Activated CD4-positive, alpha-beta T cell treated with anti-CD3 and anti-CD28 coated beads for 4 hours (primary cell): ENCODE data around the gene ISL2.
A peak's percentile ranks its signal among the peaks of the same experiment; 100 is the strongest.

Experiments used
- DNase-seq, 2 donors: peaks; one replicate each; pipeline ENCODE4 v3.0.0-alpha.2; 2020

ISL2 gene

GRCh38 chr15:76328106-76328696 is 8.4 kb upstream of the ISL2 start:
- DNase-seq, result no peak

DNA sequence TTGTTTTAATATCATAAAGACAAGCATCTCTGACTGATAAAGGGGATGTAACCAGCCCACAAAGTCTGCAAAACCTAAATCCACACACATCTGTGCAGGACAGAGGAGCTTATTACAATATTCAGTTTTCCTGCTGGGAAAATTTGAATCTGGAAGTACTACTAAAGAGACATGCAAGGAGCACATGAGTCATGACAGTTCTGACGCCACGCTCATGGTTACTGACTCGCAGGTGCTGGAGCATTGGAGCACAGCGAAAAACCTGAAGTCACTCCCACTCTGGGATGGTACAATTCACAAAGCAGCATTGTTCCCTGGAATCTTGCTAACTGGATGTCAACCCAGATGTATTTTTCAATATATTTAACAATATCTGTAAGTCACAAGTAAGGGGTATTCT is 7.6 kb upstream of the ISL2 start:
- DNase-seq, result no peak

DNA sequence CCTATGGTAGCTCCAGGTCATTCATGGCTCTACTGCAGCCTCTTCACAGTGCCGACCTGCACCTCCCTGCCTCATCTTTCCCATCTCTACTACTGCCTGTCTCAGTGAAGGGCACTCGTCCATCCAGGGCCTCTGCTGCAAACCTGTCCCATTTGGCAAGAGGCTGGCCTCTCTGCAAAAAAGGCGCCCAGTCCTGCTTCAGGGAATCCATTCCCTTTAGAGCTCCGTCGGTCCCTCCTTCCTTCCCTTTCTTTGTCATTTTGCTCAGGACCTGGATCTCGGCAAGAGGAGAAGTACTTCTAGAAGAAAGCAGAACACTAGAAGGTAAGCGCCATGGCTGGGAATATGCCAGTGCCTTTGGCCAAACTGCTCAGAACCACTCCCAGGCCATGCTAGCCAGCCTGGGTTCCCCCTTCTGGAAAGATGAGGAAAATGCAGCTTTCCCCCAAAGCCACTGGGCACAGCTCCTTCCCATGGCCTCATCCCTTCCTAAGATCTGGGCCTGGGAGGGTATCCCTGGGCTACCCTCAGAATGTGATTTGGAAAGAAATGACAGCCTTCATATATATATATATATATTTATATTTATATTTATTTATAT is 6.4 kb upstream of the ISL2 start:
- no peak for DNase-seq

- DNase-seq, result no peak
Measured at GRCh38 chr15:76332796-76333195, 3.8 kb upstream of the ISL2 start.

GRCh38 chr15:76333309-76333708 is 3.3 kb upstream of the ISL2 start:
- DNase-seq, result no peak

GRCh38 chr15:76333720-76334437 is 2.7 kb upstream of the ISL2 start:
- no peak for DNase-seq

- no peak for DNase-seq
Measured at GRCh38 chr15:76334438-76335306, 1.9 kb upstream of the ISL2 start.

DNA sequence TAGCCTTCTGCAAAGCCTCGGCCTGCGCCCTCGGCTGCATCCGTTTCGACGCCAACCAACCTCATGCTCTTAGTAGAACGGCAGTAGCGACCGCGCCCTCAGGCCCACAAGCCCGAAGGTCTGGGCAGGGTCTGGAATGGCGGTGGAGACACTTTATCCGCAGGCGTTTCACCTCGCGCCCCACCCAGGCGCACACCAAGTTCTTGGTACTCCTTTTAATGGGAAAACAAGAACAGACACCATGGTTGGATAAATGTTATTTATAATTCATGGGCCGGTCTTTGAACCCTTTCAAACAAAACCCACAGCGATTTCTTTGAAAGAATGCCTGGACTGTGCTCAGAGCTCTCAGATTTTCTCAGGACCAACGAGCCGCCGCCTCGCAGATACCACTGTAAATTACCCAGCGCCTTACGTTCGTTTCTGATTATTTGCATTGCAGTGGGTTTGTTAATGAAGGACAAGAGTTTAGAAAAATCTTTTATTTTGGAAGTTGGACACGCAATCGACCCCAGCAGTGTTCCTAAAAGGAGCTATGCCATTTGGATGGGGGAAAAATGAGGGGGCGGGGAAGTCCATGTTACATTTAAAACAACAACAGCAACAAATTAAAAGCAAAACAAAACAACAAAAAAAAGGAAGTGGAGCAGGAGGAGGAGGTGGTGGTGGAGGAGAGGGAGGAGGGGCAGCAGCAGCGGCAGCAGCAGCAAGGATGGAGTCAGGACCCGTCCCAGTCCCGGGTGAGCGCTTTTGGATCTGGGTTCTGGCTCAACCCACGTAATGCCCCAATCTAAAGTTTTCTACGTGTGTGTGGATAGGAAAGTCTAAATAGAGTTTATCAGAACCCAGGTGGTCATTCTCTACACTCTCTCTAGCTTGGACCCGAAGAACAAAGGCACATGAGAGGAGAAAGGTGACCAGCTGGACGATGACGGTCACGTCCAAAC is 993 bp upstream of the ISL2 start:
- no peak for DNase-seq

GRCh38 chr15:76337059-76337695 is 604 bp downstream of the ISL2 start:
- DNase-seq, result no peak

- DNase-seq, result no peak
Measured at GRCh38 chr15:76337696-76338485, 1.3 kb downstream of the ISL2 start.

- no peak for DNase-seq
Measured at GRCh38 chr15:76338486-76339304, 2.1 kb downstream of the ISL2 start.

- no peak for DNase-seq
Measured at GRCh38 chr15:76339305-76340197, 3.0 kb downstream of the ISL2 start.

- no peak for DNase-seq
Measured at GRCh38 chr15:76340198-76340802, 3.7 kb downstream of the ISL2 start.

DNA sequence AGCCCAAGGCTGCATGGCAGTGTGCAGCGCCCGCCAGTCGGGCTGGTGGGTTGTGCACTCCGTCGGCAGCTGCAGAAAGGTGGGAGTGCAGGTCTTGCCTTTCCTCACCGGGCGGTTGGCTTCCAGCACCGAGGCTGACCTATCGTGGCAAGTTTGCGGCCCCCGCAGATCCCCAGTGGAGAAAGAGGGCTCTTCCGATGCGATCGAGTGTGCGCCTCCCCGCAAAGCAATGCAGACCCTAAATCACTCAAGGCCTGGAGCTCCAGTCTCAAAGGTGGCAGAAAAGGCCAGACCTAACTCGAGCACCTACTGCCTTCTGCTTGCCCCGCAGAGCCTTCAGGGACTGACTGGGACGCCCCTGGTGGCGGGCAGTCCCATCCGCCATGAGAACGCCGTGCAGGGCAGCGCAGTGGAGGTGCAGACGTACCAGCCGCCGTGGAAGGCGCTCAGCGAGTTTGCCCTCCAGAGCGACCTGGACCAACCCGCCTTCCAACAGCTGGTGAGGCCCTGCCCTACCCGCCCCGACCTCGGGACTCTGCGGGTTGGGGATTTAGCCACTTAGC is 4.3 kb downstream of the ISL2 start:
- peak in 1 of 2 donors; percentile 39 for DNase-seq

GRCh38 chr15:76341366-76342057 is 4.9 kb downstream of the ISL2 start:
- no peak for DNase-seq

GRCh38 chr15:76342058-76342381 is 5.4 kb downstream of the ISL2 start:
- DNase-seq, result no peak

GRCh38 chr15:76342382-76343201 is 6.0 kb downstream of the ISL2 start:
- no peak for DNase-seq
